NCI-H460 (cell line): ENCODE data around the gene COPG2. TPM values are rescaled to one million over a fixed set of nuclear protein-coding genes. Genes with fewer than 3 reads are reported as not detected.
"Not testable (repeated sequence)": the region's sequence is repeated elsewhere in the genome, so short reads cannot be mapped to it uniquely, and the experiment has no call there.

Source experiments
- DNase-seq: peaks from one replicate; pipeline ENCODE4 v3.0.0-alpha.2; 2016; ENCODE audit warnings: low read depth; ENCODE audit errors: extremely low read depth
- total RNA-seq: library from RNA; depleted of rRNA; stranded (reverse); fragments of >200 nt; shearing (Covaris generic); gene quantifications from 2 replicates; pipeline ENCODE4 v1.2.3, GENCODE V29; 2014

Gene COPG2
- total RNA-seq, 1 experiment from 2014 or later: 31.9 TPM

- DNase-seq: no peak
These were observed 17.9 kb downstream of the COPG2 start for GRCh38 chr7:130650611-130651120.

DNA sequence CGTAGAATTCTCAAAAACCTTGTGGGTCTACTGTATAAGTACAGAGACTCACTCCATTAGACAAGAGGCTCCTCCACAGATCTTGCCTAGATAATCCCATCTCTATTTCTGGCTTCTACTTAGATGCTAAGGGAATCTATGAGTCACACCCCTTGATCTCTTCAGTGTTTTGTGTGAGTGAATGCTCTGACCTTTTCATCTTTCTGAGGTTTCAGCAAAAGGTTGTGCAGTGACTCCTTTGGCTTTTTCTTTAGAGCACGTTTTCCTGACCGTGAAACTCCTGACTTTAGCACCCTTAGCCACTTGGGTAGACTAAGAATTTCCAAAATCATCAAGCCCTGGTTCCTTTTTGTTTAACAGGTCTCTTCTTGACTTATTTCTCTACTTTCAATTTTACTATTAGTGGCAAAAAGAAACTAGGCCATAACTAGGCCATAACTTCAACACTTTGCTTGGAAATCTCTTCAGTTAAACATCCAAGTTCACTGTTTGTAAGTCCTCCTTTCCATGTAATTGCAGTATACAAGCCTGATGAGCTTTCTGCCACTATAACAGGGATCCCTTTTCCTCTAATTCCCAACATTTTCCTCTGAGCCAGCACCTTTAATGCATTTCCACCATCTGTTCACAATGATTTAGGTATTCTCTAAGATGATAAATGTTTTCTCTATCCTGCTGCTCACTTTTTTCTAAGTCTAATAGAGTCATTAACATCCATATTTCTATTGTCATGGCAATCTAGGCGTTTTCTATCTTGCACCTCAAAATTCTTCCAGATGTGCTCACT, 19.4 kb downstream of the COPG2 start:
- DNase-seq: no peak

DNA sequence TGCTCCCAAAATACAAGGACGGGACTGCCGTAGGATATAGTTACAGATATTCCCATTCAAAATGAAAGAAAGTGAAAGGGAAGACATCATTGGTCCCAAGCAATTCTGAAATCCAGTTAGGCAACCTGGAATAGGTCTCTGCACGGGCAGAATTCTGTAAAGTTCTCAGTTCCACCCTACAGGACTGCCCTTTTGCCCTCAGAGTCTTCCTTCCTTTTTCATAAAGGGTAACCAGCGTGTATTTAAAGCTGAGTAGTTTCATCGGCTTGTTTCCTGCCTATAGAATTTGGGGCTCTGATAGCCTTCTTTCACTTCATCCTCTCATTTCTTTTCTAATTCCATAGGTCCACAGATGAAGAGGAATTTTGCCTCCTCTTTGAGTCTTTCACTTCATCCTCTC, 20.0 kb downstream of the COPG2 start:
- DNase-seq: no peak

- no peak for DNase-seq
These were observed 26.2 kb downstream of the COPG2 start for GRCh38 chr7:130642383-130642782.

DNA sequence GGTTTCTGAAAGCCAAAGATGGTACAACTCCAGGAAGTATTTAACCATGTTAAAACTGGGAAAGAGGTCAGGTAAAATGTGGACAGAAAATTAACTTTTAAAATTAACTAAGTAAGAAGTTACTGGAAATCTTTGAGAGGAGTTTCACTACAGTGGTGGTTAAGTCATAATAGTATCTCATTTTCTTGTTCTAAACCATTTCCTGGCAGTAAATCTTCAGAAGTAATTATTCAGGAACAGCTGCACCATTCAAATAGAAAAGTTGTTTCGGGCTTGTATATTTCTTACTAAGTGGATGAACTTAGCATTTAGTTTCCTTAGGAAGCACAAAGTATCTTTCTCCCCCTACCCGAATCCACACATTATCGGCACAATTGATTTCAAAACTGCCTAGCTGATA, 27.1 kb downstream of the COPG2 start:
- no peak for DNase-seq

DNA sequence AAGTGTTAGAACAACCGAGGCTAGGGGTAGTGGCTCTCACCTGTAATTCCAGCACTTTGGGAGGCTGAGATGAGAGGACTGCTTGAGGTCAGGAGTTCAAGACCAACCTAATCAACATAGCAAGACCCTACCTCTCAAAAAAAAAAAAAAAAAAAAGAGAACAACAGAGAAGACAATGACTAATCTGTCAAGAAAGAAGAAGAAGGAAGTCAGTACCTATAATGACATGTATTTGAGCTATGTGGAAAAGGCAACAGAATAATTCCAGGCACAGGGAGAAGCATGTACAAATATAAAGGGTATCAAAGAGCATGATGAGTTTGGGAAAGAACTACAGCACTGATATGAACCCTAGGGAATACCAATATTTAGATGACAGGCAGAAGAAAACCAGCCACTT, 27.5 kb downstream of the COPG2 start:
- DNase-seq: no peak

- DNase-seq: no peak
These were observed 29.2 kb downstream of the COPG2 start for GRCh38 chr7:130639388-130639787.

DNA sequence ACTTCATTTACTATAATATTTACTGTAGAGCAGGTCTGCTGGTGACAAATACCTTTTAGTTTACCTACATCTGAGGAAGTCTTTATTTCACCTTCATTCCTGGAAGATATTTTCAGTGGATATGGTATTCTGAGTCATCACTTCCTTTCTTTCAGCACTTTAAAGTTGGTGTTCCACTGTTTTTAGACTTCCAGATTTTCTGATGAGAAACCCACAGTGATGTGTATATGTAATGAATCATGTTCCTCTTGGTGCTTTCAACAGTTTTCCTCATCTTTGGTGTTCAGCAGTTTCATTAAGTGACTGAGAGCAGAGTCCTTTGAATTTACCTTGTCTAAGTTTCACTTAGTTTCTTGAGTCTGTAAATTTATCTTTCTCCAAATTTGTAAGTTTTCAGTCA, 36.4 kb downstream of the COPG2 start:
- no peak for DNase-seq

GRCh38 chr7:130628901-130629300, 39.6 kb downstream of the COPG2 start:
- no peak for DNase-seq

GRCh38 chr7:130627775-130628174, 40.8 kb downstream of the COPG2 start:
- no peak for DNase-seq

DNA sequence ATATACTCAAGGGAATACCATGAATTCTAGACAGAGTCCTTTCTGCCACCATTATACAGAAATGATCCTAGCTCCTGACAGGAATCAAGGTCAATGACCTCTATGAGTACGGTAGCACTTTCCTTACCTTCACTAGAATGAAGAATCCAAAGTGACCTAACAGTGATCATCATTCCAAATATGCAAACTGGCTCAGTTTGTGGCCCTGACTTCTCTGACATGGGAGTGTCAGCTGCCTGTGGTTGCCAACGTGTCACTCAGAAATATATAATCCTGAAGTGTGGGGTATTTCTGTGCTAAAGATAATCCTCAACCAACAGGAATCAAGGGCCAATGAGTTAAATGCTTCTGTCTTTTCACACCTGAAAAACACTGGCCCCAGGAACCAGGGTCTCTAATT, 45.7 kb downstream of the COPG2 start:
- DNase-seq: no peak

GRCh38 chr7:130615583-130615982, 53.0 kb downstream of the COPG2 start:
- no peak for DNase-seq

- DNase-seq: no peak
These were observed 54.1 kb downstream of the COPG2 start for GRCh38 chr7:130614449-130614848.

DNA sequence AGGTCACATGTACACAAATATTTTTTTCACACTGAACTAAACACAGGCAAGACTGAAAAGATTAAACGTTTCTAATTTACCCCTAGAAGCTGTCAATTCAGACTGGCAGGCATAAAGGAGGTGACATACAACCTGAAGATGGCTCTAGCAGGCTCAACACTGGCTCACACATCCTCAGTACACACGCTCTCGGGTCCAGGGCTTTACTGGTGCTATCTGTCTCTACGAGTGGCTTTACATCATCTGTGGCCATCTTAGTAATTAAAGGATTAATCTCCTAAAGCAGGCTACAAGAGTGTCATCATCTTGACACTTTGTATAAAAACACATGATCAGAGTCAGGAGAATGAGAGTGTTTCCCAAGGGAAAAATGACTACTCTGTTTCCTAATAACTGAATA, 57.3 kb downstream of the COPG2 start:
- DNase-seq: no peak

GRCh38 chr7:130607066-130607465, 61.5 kb downstream of the COPG2 start:
- DNase-seq: not testable (repeated sequence)

DNA sequence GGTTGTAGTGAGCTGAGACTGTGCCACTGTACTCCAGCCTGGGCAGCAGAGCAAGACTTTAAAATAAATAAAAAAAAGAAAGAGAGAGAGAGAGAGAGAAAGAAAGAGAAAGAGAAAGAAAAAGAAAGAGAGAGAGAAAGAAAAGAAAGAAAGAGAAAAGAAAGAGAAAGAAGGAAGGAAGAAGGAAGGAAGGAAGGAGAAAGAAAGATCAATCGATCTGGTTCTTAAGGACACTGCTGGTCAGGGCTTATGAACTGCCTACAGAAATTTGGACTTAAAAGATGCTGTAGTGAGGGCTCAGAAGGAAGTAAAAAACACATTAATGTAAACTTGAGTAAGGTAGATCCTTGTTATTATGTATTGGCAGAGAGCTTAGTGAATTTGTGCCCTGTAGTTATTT, 62.4 kb downstream of the COPG2 start:
- DNase-seq: no peak

GRCh38 chr7:130598056-130598455, 70.5 kb downstream of the COPG2 start:
- no peak for DNase-seq

- no peak for DNase-seq
These were observed 72.6 kb downstream of the COPG2 start for GRCh38 chr7:130595986-130596385.

- DNase-seq: no peak
These were observed 75.5 kb downstream of the COPG2 start for GRCh38 chr7:130593033-130593432.

- not testable (repeated sequence) for DNase-seq
These were observed 77.1 kb downstream of the COPG2 start for GRCh38 chr7:130591464-130591863.

GRCh38 chr7:130585932-130586331, 82.6 kb downstream of the COPG2 start:
- not testable (repeated sequence) for DNase-seq

DNA sequence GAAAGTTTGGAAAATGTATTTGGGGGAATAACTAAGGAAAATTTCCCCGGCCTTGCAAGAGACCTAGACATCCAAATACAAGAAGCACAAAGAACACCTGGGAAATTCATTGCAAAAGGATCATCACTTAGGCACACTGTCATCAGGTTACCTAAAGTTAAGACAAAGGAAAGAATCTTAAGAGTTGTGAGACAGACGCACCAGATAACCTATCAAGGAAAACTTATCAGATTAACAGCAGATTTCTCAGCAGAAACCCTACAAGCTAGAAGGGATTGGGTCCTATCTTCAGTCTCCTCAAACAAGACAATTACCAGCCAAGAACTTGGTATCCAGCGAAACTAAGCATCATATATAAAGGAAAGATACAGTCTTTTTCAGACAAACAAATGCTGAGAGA, 93.4 kb downstream of the COPG2 start:
- DNase-seq: not testable (repeated sequence)

DNA sequence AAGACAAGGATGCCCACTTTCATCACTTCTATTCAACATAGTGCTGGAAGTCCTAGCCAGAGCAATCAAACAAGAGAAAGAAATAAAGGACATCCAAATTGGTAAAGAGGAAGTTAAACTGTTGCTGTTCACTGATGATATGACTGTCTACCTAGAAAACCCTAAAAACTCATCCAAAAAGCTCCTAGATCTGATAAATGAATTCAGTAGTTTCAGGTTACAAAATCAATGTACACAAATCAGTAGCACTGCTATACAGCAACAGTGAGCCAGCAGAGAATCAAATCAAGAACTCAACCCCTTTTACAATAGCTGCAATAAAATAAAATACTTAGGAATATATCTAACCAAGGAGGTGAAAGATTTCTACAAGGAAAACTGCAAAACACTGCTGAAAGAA, 98.4 kb downstream of the COPG2 start:
- DNase-seq: not testable (repeated sequence)
